BLaER1 (cell line): ENCODE data around the gene NUP160.
A peak's percentile ranks its signal among the peaks of the same experiment; 100 is the strongest.
"Not testable (repeated sequence)": the region's sequence is repeated elsewhere in the genome, so short reads cannot be mapped to it uniquely, and the experiment has no call there.

Experiments used
- H3K27ac ChIP-seq: shearing (Covaris generic); formaldehyde crosslinking; 2 replicates; pipeline ENCODE4 v1.8.1; 2022
- H3K27me3 ChIP-seq: shearing (Covaris generic); formaldehyde crosslinking; 2 replicates; pipeline ENCODE4 v1.8.1; 2022
- H3K36me3 ChIP-seq: shearing (Covaris generic); formaldehyde crosslinking; 2 replicates; pipeline ENCODE4 v1.8.1; 2022
- H3K4me1 ChIP-seq: shearing (Covaris generic); formaldehyde crosslinking; 2 replicates; pipeline ENCODE4 v1.8.1; 2022
- H3K4me2 ChIP-seq: shearing (Covaris generic); formaldehyde crosslinking; 2 replicates; pipeline ENCODE4 v1.8.1; 2022
- H3K4me3 ChIP-seq: shearing (Covaris generic); formaldehyde crosslinking; 2 replicates; pipeline ENCODE4 v1.8.1; 2022
- H3K9ac ChIP-seq: shearing (Covaris generic); formaldehyde crosslinking; 2 replicates; pipeline ENCODE4 v1.8.1; 2022
- H3K9me3 ChIP-seq: shearing (Covaris generic); formaldehyde crosslinking; 2 replicates; pipeline ENCODE4 v1.8.1; 2022
- H4K20me1 ChIP-seq: shearing (Covaris generic); formaldehyde crosslinking; 2 replicates; pipeline ENCODE4 v1.8.1; 2022
- Cebpa-rat ChIP-seq: shearing (Covaris generic); IDR thresholded peaks from 2 replicates; pipeline ENCODE4 v1.8.1; 2022

The NUP160 gene

DNA sequence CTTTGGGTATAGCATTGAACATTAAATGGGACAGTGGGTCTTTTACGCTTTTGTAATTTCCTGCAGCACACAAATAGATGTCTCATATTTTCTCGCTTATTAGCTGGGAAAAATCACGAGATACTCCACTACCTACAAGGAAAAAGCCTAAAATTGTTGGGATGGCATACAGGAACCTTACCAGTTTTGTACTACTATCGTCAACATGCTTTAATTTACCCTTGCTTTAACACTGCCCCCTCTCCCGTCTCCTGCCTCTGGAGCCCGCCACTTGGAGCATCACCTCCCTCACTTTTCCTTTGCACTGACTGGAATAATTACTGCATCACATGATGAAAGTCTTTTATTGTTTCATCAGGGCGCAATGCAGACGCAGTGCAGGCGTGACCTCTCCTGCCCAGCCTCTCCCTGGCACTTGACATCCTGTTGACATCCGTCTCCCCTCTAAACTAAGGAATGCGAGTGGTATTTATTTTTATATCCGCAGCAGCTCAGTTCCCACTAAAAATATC lies 80.0 kb downstream of the NUP160 start:
- TF ChIP-seq Cebpa-rat, result no peak
- H3K4me2 ChIP-seq, result peak overlapping the region; percentile 96
- H3K4me3 ChIP-seq, result peak overlapping the region; percentile 98
- peaks cover 21% of the 10 kb centered on the region for H3K36me3 ChIP-seq
- peak overlapping the region; percentile 99 for H3K27ac ChIP-seq
- peaks cover 27% of the 10 kb centered on the region for H3K4me1 ChIP-seq
- H3K9ac ChIP-seq, result peak overlapping the region; percentile 100
- H4K20me1 ChIP-seq, result peaks cover 39% of the 10 kb centered on the region
- H3K9me3 ChIP-seq, result no peaks in the 10 kb centered on the region
- no peaks in the 10 kb centered on the region for H3K27me3 ChIP-seq

DNA sequence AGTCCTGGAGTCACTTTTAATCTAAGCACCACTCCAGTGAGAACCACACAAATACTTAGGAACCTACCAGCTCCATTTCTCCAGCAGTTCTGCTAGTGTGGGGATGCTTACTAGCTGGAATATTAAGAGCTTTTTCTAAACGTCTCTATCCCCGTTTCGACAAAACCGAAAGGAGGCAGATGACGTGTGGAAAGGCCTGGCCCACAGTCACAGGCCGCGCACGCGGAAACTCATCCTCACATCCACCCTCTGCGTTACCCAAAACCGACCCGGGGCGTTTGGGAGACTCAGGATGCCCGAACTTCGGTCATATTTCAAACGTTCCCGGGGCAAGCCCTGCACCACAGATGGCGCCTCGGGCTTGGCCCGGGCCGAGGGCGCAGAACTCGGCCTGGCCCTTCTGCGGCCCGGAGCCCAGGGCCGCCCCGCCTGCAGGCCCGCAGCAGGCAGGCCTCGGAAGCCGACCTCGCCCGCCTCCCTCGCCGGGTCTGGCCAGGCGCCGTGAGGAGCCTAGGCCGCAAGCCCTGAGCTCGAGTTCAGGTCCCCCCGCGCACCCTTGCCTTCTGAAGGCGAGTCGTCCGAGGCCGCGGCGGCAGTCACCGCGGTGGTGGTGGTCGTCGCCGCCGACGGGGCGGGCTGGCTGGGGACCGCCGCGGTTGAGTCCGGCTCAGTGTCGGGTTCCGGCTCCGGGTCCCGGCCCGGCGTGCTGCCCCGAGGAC lies 81.5 kb downstream of the NUP160 start:
- H3K9me3 ChIP-seq, result no peaks in the 10 kb centered on the region
- H3K9ac ChIP-seq, result peak overlapping the region; percentile 100
- H3K4me1 ChIP-seq, result peaks cover 27% of the 10 kb centered on the region
- H3K27ac ChIP-seq, result peak overlapping the region; percentile 99
- peak overlapping the region; percentile 98 for H3K4me3 ChIP-seq
- no peaks in the 10 kb centered on the region for H3K27me3 ChIP-seq
- peak overlapping the region; percentile 77 for H3K4me2 ChIP-seq
- H4K20me1 ChIP-seq, result peaks cover 53% of the 10 kb centered on the region
- H3K36me3 ChIP-seq, result peaks cover 36% of the 10 kb centered on the region
- TF ChIP-seq Cebpa-rat, result no peak

DNA sequence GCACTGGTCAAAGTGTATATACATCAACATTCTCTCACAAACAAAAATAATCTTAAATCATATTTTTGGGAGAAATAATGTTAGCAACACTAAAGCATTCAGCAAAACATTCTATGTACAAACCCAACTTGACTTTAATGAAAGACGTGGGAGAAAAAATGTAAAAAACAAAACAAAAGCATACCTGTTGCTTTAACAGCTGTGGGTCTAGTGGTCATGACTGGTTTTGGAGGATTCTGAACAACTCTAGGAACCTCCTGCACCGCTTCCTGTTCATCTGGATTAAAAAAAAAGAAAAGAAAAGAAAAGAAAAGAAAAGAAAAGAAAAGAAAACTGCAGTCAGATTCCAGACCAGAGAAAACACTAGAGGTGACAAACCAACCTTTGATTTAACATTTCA lies 83.1 kb downstream of the NUP160 start:
- Histone ChIP-seq H3K27me3 (no peaks in the 10 kb centered on the region), H3K4me3 (peak overlapping the region; percentile 98), H4K20me1 (peaks cover 69% of the 10 kb centered on the region), H3K36me3 (peaks cover 52% of the 10 kb centered on the region), H3K4me2 (peak overlapping the region; percentile 77), H3K9me3 (no peaks in the 10 kb centered on the region), H3K4me1 (peaks cover 27% of the 10 kb centered on the region), H3K9ac (peak overlapping the region; percentile 100), H3K27ac (no peak overlapping the region)
- TF ChIP-seq Cebpa-rat, result no peak

DNA sequence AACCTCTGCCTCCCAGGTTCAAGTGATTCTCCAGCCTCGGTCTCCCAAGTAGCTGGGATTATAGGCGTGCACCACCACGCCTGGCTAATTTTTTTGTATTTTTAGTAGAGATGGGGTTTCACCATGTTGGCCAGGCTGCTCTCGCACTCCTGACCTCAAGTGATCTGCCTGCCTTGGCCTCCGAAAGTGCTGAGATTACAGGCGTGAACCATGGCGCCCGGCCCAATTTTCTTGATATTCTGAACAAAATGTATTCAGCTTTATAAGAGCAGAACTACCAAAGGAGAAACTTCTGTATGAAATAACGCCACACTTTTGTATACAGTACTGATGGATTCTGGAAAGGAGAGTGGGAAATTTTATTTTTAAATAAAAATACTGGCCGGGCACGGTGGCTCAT lies 88.9 kb downstream of the NUP160 start:
- Histone ChIP-seq H3K36me3 (peaks cover 89% of the 10 kb centered on the region), H4K20me1 (peaks cover 99% of the 10 kb centered on the region)
- H3K4me2 ChIP-seq, H3K27me3 ChIP-seq, H3K4me1 ChIP-seq, H3K4me3 ChIP-seq, H3K9ac ChIP-seq, H3K27ac ChIP-seq, H3K9me3 ChIP-seq: not testable (repeated sequence)

DNA sequence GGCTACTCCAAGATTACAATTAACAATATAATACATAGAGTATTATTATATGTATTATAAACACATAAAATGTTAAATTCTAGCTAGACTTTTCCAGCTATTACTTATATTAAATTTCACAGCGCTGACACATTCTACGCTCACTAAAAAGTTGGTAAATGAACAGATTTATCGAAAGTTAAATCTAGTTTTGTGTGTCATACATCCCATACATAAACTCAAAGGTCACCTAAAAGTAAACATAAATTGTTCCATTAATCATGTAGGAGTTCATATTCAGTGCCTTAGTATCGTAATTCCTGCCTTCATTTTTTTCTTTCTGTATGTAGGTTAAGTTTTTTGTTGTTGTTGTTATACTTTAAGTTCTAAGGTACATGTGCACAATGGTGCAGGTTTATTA lies 91.9 kb downstream of the NUP160 start:
- Histone ChIP-seq H3K9ac (no peak overlapping the region), H3K9me3 (no peaks in the 10 kb centered on the region), H3K4me2 (no peak overlapping the region), H3K4me1 (no peaks in the 10 kb centered on the region), H3K36me3 (peaks cover 89% of the 10 kb centered on the region), H3K4me3 (no peak overlapping the region), H3K27ac (no peak overlapping the region), H3K27me3 (no peaks in the 10 kb centered on the region), H4K20me1 (peaks cover 99% of the 10 kb centered on the region)
- TF ChIP-seq Cebpa-rat, result no peak

DNA sequence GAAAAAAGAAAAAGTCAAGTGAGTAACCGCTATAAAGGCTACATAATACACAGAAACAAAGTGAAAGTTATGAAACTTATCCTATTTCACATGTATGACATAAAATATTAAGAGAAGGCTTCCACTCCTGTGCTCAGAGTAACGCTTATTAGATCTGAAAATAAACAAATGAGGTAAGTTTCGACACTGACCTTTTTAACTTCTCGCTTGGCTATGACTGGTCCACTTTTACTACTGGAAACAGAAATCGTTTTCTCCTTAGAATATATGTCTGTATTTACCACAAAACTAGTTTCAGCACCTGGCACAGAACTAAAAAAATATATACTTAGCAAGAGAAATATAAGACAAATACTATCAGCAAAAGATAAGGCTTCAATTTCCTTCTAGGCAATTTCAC lies 97.4 kb downstream of the NUP160 start:
- H3K27me3 ChIP-seq, result no peaks in the 10 kb centered on the region
- H3K4me1 ChIP-seq, result no peaks in the 10 kb centered on the region
- peaks cover 99% of the 10 kb centered on the region for H3K36me3 ChIP-seq
- H3K4me3 ChIP-seq, result no peak overlapping the region
- H3K9ac ChIP-seq, result no peak overlapping the region
- no peak overlapping the region for H3K4me2 ChIP-seq
- TF ChIP-seq Cebpa-rat, result no peak
- H3K9me3 ChIP-seq, result no peaks in the 10 kb centered on the region
- peaks cover 89% of the 10 kb centered on the region for H4K20me1 ChIP-seq
- H3K27ac ChIP-seq, result no peak overlapping the region

DNA sequence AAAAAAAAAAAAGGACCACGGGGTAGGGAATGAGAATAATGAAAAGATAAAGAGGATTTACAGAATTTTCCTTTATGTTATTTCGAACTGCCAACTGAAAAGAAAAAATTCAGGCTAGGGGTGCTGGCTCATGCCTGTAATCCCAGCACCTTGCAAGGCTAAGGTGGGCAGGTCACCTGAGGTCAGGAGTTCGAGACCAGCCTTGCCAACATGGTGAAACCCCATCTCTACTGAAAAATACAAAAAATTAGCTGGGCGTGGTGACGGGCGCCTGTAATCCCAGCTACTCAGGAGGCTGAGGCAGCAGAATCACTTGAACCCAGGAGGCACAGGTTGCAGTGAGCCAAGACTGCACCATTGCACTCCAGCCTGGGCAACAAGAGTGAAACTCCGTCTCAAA lies 105.7 kb downstream of the NUP160 start:
- peaks cover 100% of the 10 kb centered on the region for H3K36me3 ChIP-seq

DNA sequence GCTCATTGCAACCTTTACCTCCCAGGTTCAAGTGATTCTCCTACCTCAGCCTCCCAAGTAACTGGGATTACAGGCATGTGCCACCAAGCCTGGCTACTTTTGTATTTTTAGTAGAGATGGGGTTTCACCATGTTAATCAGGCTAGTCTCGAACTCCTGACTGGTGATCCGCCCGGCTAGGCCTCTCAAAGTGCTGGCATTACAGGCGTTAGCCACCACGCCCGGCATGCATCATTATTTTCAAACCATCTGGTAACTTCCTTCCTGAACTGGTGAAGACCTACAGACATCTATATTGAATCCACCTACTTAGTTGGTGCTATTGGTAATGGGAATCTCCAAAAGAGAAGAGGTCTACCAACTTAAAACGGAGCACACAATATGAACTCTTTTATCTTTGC lies 110.3 kb downstream of the NUP160 start:
- Histone ChIP-seq H3K36me3 (peaks cover 100% of the 10 kb centered on the region), H4K20me1 (peaks cover 90% of the 10 kb centered on the region)
- H3K27me3 ChIP-seq, H3K27ac ChIP-seq, H3K9me3 ChIP-seq, H3K4me3 ChIP-seq, H3K4me1 ChIP-seq, H3K4me2 ChIP-seq, H3K9ac ChIP-seq: not testable (repeated sequence)

More for the DNA sequence above, 105.7 kb downstream of the NUP160 start:
- not testable (repeated sequence) for H3K9ac ChIP-seq, H3K27ac ChIP-seq, H3K4me1 ChIP-seq, H3K27me3 ChIP-seq, H3K9me3 ChIP-seq, H3K4me2 ChIP-seq, H3K4me3 ChIP-seq
- H4K20me1 ChIP-seq, result peaks cover 100% of the 10 kb centered on the region

DNA sequence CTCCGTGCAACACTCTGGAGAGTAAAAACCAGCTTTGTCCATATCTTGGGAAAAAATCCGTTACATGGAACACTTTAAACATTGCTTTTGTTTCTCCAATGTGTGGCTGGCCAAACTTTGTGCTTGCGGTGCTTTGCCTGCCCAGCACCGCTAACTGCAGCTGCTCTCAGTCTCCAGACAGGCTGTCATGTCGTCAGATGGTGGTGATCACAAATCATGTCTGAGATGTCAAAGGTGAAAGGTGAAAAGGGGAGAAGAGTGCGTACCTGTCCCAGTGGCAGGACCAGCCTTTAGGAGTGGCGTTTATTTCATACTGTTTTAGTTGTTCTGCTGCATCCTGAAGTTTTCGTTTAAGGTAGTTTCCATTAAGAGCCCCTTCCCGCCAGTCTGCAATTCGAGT lies 115.9 kb downstream of the NUP160 start:
- H3K4me1 ChIP-seq, result no peaks in the 10 kb centered on the region
- no peak overlapping the region for H3K27ac ChIP-seq
- no peak overlapping the region for H3K4me3 ChIP-seq
- peaks cover 86% of the 10 kb centered on the region for H4K20me1 ChIP-seq
- no peaks in the 10 kb centered on the region for H3K27me3 ChIP-seq
- H3K9ac ChIP-seq, result no peak overlapping the region
- H3K4me2 ChIP-seq, result no peak overlapping the region
- no peak for TF ChIP-seq Cebpa-rat
- peaks cover 100% of the 10 kb centered on the region for H3K36me3 ChIP-seq
- H3K9me3 ChIP-seq, result no peaks in the 10 kb centered on the region

DNA sequence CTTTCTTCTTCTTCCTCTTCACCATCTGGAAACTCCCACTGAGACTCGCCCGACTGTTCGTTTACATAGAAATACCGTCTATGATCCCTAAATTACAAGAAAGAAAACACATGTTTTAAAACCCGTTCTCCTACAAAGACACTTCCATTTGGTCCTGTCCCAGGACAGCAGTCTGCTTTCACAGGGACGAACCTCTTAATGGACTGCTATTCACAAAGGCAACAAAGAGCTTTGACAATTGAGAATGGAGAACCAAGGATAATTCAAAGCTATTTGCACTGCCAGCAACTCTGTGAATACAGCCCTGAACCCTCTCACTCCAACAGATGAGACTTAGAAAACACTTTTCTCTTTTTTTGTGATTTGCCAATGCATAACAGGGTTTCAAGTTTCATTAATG lies 116.7 kb downstream of the NUP160 start:
- H4K20me1 ChIP-seq, result peaks cover 88% of the 10 kb centered on the region
- no peaks in the 10 kb centered on the region for H3K9me3 ChIP-seq
- no peak overlapping the region for H3K4me3 ChIP-seq
- no peaks in the 10 kb centered on the region for H3K4me1 ChIP-seq
- H3K27ac ChIP-seq, result no peak overlapping the region
- no peak overlapping the region for H3K4me2 ChIP-seq
- no peak overlapping the region for H3K9ac ChIP-seq
- H3K36me3 ChIP-seq, result peaks cover 100% of the 10 kb centered on the region
- H3K27me3 ChIP-seq, result no peaks in the 10 kb centered on the region
- no peak for TF ChIP-seq Cebpa-rat
